ENCODE data around the gene TMEM266. TPM values are rescaled to one million over a fixed set of nuclear protein-coding genes. Genes with fewer than 3 reads are reported as not detected.
"Not testable (repeated sequence)": the region's sequence is repeated elsewhere in the genome, so short reads cannot be mapped to it uniquely, and the experiment has no call there.

TMEM266 gene
- under 1 TPM in 1 of 2 donors, not detected in 1; 0.15 TPM for total RNA-seq

- Mint-ChIP-seq H3K9me3 (no peaks in the 10 kb centered on the region), H3K4me3 (peak within 1 kb of the TSS; percentile 69), H3K27ac (peak within 1 kb of the TSS; percentile 26), H3K36me3 (ENCODE audit: low read depth) (no peaks in the 10 kb centered on the region), H3K27me3 (peaks cover 33% of the 10 kb centered on the region), H3K4me1 (peaks cover 14% of the 10 kb centered on the region)
- peak; percentile 14 for ATAC-seq (replicated peaks)
Measured at GRCh38 chr15:76059320-76060117, at the start of gene TMEM266. TSS of gene TMEM266 (plus strand) at chr15:76059985. CDS start at chr15:76134264, 74,279 bp downstream.

DNA sequence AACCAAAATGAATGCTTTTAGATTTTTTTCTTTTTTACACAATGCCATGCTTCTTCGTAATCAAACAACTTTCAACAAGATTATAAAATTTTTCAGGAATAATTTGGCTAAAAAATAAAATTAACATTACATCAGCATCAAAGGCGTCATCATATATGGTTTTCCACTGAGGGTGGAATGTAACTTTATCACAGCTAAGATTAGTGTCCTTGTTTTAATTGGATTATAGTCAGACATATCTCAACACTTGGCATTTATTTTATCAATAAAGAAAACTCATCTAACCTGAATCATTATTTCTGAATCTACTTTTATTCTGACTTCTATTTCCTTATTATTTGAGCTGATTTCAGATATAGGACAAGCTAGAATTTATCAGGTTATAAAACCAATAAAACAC is 49.2 kb upstream of the TMEM266 start:
- H3K36me3 Mint-ChIP-seq (ENCODE audit: low read depth), result no peaks in the 10 kb centered on the region
- H3K4me3 Mint-ChIP-seq, result no peak overlapping the region
- peaks cover 28% of the 10 kb centered on the region for H3K27me3 Mint-ChIP-seq
- no peak for ATAC-seq (replicated peaks)
- no peaks in the 10 kb centered on the region for H3K9me3 Mint-ChIP-seq
- no peak overlapping the region for H3K27ac Mint-ChIP-seq
- peaks cover 5% of the 10 kb centered on the region for H3K4me1 Mint-ChIP-seq

DNA sequence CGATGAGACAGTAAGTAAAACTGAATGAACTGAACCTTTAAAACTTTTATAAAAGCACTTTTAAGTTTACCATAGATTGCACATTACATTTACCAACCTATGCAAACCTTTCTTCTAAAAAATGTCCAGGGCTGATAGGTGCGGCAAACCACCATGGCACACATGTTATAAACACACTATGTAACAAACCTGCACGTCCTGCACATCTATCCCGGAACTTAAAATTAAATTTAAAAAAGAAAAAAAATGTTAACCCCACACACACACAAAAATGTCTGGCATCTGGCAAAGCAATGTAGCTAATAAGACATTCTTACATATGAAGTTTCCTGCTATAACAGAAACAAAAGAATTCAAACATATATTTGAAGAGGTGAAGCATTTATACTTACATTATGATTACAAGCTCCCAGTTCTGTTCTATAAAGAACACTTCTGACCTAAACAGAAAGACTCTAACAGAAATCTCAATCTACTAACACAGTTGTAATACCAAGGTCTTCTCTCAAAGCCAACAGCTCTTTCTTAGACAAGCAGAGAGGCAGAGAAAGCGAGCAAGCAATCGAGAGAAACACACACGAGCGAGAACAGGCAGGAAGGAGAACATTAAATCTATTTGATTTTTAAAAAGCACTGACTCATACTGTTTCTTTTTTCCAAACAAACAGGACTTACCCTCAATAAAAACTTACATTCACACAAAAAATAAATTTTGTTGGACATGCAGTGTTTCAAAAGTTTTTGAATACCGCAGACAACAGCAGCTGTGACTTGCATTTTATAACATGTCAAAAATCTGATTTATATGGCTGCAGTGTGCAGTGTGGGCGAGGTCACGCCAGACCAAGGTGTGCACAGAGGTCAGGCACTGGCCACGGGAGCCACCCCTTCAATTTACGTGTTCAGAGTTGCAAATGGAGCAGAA is 47.9 kb upstream of the TMEM266 start, which contains the start of gene NRG4:
NRG4 (minus strand) TSS at position 798 of the 925 bp plus-strand sequence. CDS start 1,194 bp downstream, outside the sequence.
- H3K9me3 Mint-ChIP-seq, result peaks cover 3% of the 10 kb centered on the region
- H3K27ac Mint-ChIP-seq, result no peak within 1 kb of the TSS
- no peak within 1 kb of the TSS for H3K4me3 Mint-ChIP-seq
- no peaks in the 10 kb centered on the region for H3K36me3 Mint-ChIP-seq (ENCODE audit: low read depth)
- H3K4me1 Mint-ChIP-seq, result peaks cover 5% of the 10 kb centered on the region
- ATAC-seq (replicated peaks), result no peak
- H3K27me3 Mint-ChIP-seq, result peaks cover 30% of the 10 kb centered on the region

GRCh38 chr15:76013470-76013869 is 46.3 kb upstream of the TMEM266 start:
- H3K27ac Mint-ChIP-seq; H3K9me3 Mint-ChIP-seq; H3K4me3 Mint-ChIP-seq; H3K4me1 Mint-ChIP-seq; H3K36me3 Mint-ChIP-seq (ENCODE audit: low read depth); ATAC-seq (replicated peaks): not testable (repeated sequence)
- H3K27me3 Mint-ChIP-seq, result peaks cover 35% of the 10 kb centered on the region

DNA sequence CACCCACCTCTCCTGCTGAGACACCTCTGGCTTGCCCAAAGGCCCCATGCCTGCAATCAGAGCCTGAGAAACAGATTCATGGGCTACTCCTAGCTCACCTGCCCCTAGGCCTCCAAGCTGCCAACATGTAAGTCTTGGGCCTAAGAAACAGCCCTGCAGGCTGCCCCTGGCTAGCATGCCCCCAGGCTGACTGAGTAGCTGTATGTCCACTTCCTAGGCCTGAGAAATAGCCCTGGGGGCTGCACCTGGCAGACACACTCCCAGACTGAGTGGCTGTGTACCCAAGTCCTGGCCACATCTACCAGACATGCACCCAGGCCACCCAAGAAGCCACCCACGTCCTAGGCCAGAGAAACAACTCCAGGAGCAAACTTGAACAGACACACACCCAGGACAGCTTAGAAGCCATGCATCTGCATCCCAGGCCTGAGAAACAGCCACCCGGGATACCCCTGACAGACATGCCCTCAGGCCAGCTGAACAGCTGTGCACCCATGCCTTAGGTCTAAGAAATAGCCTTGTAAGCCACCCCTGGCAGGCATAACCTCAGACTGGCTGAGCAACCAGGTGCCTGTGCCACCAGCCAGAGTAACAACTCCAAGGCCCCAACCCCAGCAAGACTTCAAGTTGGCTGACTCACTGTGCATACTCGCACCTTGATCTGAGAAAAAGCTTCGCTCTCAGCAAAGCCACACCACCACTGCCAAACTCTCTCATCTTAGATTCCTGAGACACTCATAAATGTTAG is 35.6 kb upstream of the TMEM266 start:
- H3K4me1 Mint-ChIP-seq, result no peaks in the 10 kb centered on the region
- peaks cover 14% of the 10 kb centered on the region for H3K9me3 Mint-ChIP-seq
- no peaks in the 10 kb centered on the region for H3K36me3 Mint-ChIP-seq (ENCODE audit: low read depth)
- H3K27ac Mint-ChIP-seq, result no peak overlapping the region
- H3K27me3 Mint-ChIP-seq, result peaks cover 32% of the 10 kb centered on the region
- H3K4me3 Mint-ChIP-seq, result no peak overlapping the region
- no peak for ATAC-seq (replicated peaks)

DNA sequence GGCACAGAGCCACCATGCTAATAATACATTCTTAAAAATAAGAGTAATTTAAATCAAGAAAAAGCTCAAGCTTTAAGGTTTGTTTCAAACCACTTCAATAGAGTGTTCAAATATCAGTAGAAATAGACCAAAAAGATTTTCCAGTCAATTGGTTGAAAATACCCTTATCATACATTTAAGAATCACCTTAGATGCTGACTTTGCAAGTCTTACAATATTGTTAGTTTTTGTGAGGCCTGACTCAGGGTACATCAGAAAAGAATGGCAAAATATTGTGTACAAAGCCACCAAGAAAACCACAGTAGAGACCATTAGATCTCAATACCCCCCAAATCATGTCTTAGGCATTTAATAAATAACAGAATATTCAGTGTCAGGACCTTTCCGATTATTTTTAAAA is 27.7 kb upstream of the TMEM266 start:
- Mint-ChIP-seq H3K9me3 (no peaks in the 10 kb centered on the region), H3K4me3 (no peak overlapping the region), H3K27me3 (peaks cover 6% of the 10 kb centered on the region), H3K36me3 (ENCODE audit: low read depth) (no peaks in the 10 kb centered on the region), H3K27ac (no peak overlapping the region), H3K4me1 (no peaks in the 10 kb centered on the region)
- ATAC-seq (replicated peaks), result no peak

- no peak overlapping the region for H3K4me3 Mint-ChIP-seq
- H3K4me1 Mint-ChIP-seq, result no peaks in the 10 kb centered on the region
- no peak for ATAC-seq (replicated peaks)
- H3K36me3 Mint-ChIP-seq (ENCODE audit: low read depth), result no peaks in the 10 kb centered on the region
- H3K27ac Mint-ChIP-seq, result no peak overlapping the region
- no peaks in the 10 kb centered on the region for H3K9me3 Mint-ChIP-seq
- H3K27me3 Mint-ChIP-seq, result no peaks in the 10 kb centered on the region
Measured at GRCh38 chr15:76033438-76033837, 26.3 kb upstream of the TMEM266 start.

DNA sequence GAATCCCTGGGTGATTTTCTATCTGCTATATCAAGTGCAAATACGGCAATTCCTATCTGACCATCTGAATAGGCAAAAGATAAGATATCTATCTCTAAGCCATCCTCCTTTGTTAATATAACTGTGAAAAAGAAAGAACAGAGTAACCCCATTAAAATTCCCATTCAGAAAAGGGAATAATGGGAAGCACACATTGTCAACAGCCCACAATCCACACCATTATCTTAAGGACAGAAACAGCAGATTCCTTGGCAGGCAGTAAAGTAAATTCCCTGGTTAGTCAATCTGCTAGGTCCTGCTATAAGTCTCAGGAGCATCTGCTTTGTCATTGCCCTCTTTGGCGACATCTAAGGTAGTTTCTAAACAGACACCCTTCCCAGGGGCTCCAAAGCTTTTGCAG is 25.7 kb upstream of the TMEM266 start:
- no peak for ATAC-seq (replicated peaks)
- Mint-ChIP-seq H3K27me3 (peaks cover 5% of the 10 kb centered on the region), H3K4me3 (no peak overlapping the region), H3K9me3 (no peaks in the 10 kb centered on the region), H3K4me1 (no peaks in the 10 kb centered on the region), H3K27ac (no peak overlapping the region), H3K36me3 (ENCODE audit: low read depth) (no peaks in the 10 kb centered on the region)

- no peaks in the 10 kb centered on the region for H3K9me3 Mint-ChIP-seq
- H3K4me3 Mint-ChIP-seq, result no peak overlapping the region
- no peaks in the 10 kb centered on the region for H3K36me3 Mint-ChIP-seq (ENCODE audit: low read depth)
- H3K27ac Mint-ChIP-seq, result no peak overlapping the region
- ATAC-seq (replicated peaks), result no peak
- H3K27me3 Mint-ChIP-seq, result peaks cover 15% of the 10 kb centered on the region
- H3K4me1 Mint-ChIP-seq, result no peaks in the 10 kb centered on the region
Measured at GRCh38 chr15:76035593-76035992, 24.2 kb upstream of the TMEM266 start.

DNA sequence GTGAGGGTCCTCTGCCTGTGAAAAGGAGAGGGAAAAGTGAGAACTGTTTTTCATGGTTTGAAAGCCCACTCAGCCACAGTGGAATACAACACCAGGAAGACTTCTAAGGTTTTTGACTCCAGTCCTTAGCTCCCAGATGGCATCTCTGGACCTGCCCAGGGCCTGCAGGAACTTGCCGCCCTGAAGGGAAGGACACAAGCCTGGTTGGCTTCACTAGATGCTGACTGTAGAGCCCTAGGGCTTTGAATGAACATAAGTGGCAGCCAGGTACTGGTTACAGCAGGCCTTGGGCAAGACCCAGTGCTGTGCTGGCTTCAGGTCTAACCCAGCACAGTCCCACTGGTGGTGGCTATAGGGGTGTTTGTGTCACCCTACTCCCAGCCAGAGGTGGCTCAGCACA is 21.3 kb upstream of the TMEM266 start:
- no peak for ATAC-seq (replicated peaks)
- Mint-ChIP-seq H3K27ac (no peak overlapping the region), H3K27me3 (peaks cover 30% of the 10 kb centered on the region), H3K4me3 (no peak overlapping the region), H3K9me3 (peaks cover 9% of the 10 kb centered on the region), H3K36me3 (ENCODE audit: low read depth) (no peaks in the 10 kb centered on the region), H3K4me1 (no peaks in the 10 kb centered on the region)

GRCh38 chr15:76054201-76054600 is 5.6 kb upstream of the TMEM266 start:
- H3K4me3 Mint-ChIP-seq; H3K9me3 Mint-ChIP-seq; ATAC-seq (replicated peaks); H3K27ac Mint-ChIP-seq; H3K36me3 Mint-ChIP-seq (ENCODE audit: low read depth): not testable (repeated sequence)
- Mint-ChIP-seq H3K27me3 (peaks cover 12% of the 10 kb centered on the region), H3K4me1 (peaks cover 10% of the 10 kb centered on the region)

DNA sequence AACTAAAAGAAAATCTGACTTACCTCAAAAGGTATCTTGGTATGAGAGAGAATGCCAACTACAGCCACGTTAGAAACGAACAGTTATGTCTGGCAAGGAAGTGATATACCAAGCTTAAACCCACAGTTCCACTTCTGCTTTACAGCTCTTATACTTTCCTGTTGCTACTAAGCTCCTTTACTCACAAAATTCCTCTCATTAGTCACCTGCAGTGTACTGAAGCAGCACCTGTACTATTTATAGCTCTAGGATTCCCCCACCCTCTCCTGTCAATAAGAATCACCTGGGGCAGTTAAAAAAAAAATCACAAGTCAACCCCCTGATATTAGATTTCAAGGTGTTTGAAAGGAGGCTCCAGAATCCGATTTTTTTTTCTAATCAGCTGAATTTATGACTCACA is 2.9 kb upstream of the TMEM266 start:
- ATAC-seq (replicated peaks), result peak; percentile 74

DNA sequence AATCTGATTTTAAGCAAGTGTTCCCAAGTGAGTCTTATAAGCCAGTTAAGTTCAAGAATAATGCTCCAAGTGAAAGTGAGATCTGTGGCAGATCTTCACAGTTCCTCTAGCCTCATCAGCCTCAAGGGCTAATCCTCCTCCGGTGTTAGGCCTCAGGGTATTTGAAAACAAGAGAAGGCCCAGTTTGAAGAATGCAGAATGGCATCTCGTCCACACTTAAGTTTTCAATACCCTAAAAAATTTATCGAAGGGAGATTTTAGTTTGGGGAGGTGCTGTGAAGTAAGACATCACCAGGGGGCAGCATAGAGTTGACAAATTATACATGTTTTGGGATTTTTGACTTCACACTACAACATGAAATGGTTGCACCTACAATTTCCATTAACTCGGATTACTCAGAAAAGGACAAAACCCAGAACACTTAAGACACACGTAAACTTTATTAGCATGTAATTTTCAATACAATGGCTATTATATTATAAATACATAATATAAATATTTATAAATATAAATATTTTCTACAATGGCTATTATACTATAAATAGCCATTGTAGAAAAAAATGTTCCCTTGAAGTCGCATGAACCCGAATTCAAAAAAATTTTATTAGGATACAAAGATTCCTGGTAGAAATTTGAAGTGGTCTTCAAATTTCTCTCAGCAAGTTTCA is 2.3 kb upstream of the TMEM266 start:
- H3K27ac Mint-ChIP-seq, result no peak overlapping the region
- peaks cover 23% of the 10 kb centered on the region for H3K27me3 Mint-ChIP-seq
- H3K4me3 Mint-ChIP-seq, result peak overlapping the region; percentile 8
- peak; percentile 43 for ATAC-seq (replicated peaks)
- H3K4me1 Mint-ChIP-seq, result peaks cover 14% of the 10 kb centered on the region
- no peaks in the 10 kb centered on the region for H3K9me3 Mint-ChIP-seq
- H3K36me3 Mint-ChIP-seq (ENCODE audit: low read depth), result no peaks in the 10 kb centered on the region

More for the DNA sequence above, 2.9 kb upstream of the TMEM266 start:
- peak overlapping the region; percentile 8 for H3K4me3 Mint-ChIP-seq
- peaks cover 10% of the 10 kb centered on the region for H3K4me1 Mint-ChIP-seq
- H3K9me3 Mint-ChIP-seq, result no peaks in the 10 kb centered on the region
- H3K27me3 Mint-ChIP-seq, result peaks cover 20% of the 10 kb centered on the region
- no peak overlapping the region for H3K27ac Mint-ChIP-seq
- no peaks in the 10 kb centered on the region for H3K36me3 Mint-ChIP-seq (ENCODE audit: low read depth)

Data from activated T-helper 17 cell treated with anti-CD3 and anti-CD28 coated beads, Interleukin-2, amount 50 U/mL, for 72 hours (primary cell).